SK-N-SH (cell line): Measurements from ENCODE around the gene BRINP3.

Experiments used
- CTCF ChIP-seq: fragments of 200-600 bp; sonication (generic); IDR thresholded peaks from 2 replicates; pipeline ENCODE4 v1.6.1; 2017; ENCODE audit warnings: antibody characterized with exemption, mild to moderate bottlenecking, moderate library complexity
- EP300 ChIP-seq, 2 experiments: IDR thresholded peaks; 2 replicates each; pipeline versions ENCODE4 v1.4.0 to v1.6.1; 2012; ENCODE audit warnings: borderline replicate concordance in 1 of 2, low read depth in 1 of 2, low read length in 1 of 2
- FOXM1 ChIP-seq: IDR thresholded peaks from 2 replicates; pipeline ENCODE4 v1.4.0; 2012; ENCODE audit warnings: low read depth, mild to moderate bottlenecking
- GABPA ChIP-seq: IDR thresholded peaks from 2 replicates; pipeline ENCODE4 v1.4.0; 2012; ENCODE audit warnings: low read depth, mild to moderate bottlenecking
- NFIC ChIP-seq: IDR thresholded peaks from 2 replicates; pipeline ENCODE4 v1.4.0; 2012; ENCODE audit warnings: borderline replicate concordance
- POLR2AphosphoS5 ChIP-seq: IDR thresholded peaks from 2 replicates; pipeline ENCODE4 v1.6.1; 2012; ENCODE audit warnings: low read depth, low read length
- RCOR1 ChIP-seq: fragments of 150-350 bp; IDR thresholded peaks from 2 replicates; pipeline ENCODE4 v1.6.1; 2017; ENCODE audit warnings: antibody characterized with exemption, low read length
- RXRA ChIP-seq: IDR thresholded peaks from 2 replicates; pipeline ENCODE4 v1.4.0; 2012; ENCODE audit warnings: low read depth, mild to moderate bottlenecking, borderline replicate concordance
- SIN3A ChIP-seq: IDR thresholded peaks from 2 replicates; pipeline ENCODE4 v1.6.1; 2012; ENCODE audit warnings: low read depth, mild to moderate bottlenecking, low read length, moderate library complexity, borderline replicate concordance
- TF ChIP-seq, protein P1 (sequence below): IDR thresholded peaks from 2 replicates; pipeline ENCODE4 v1.4.0; 2012; ENCODE audit warnings: low read depth
- TF ChIP-seq, protein P2 (sequence below): IDR thresholded peaks from 2 replicates; pipeline ENCODE4 v1.4.0; 2012; ENCODE audit warnings: low read depth, borderline replicate concordance
- TF ChIP-seq, protein P3 (sequence below): fragments of 150-350 bp; IDR thresholded peaks from 2 replicates; pipeline ENCODE4 v1.6.1; 2017; ENCODE audit warnings: antibody characterized with exemption, low read length, low read depth, borderline replicate concordance
- TF ChIP-seq, protein P4 (sequence below): IDR thresholded peaks from 2 replicates; pipeline ENCODE4; 2012

DNA sequence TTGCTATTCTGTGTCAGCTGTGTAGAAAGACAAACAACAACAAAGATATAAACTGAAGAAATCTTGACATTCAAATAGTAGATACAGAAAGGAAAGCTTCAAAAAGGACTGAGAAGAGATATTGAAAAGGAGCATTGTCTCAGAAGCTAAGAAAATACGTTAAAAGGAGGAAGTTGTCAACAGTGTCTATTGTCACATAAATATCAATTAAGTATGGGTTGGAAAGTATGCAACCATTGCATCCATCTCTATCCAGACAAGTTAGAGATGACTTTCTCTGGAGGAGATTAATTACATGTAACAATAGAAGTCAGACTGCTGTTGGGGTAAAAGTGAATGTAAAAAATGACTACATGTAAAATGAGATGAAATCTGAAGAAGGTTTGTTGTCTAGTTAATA lies 29.7 kb upstream of the BRINP3 start:
- TF ChIP-seq, protein P1, sequence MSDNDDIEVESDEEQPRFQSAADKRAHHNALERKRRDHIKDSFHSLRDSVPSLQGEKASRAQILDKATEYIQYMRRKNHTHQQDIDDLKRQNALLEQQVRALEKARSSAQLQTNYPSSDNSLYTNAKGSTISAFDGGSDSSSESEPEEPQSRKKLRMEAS: no peak
- TF ChIP-seq GABPA (no peak), NFIC (no peak), CTCF (no peak), SIN3A (no peak), FOXM1 (no peak), EP300 (IDR thresholded peaks at IDR 0.05; ENCODE audit: borderline replicate concordance in 1 of 2, low read depth in 1 of 2, low read length in 1 of 2) (no peak), RXRA (no peak), RCOR1 (no peak), POLR2AphosphoS5 (no peak)
- TF ChIP-seq, protein P2, sequence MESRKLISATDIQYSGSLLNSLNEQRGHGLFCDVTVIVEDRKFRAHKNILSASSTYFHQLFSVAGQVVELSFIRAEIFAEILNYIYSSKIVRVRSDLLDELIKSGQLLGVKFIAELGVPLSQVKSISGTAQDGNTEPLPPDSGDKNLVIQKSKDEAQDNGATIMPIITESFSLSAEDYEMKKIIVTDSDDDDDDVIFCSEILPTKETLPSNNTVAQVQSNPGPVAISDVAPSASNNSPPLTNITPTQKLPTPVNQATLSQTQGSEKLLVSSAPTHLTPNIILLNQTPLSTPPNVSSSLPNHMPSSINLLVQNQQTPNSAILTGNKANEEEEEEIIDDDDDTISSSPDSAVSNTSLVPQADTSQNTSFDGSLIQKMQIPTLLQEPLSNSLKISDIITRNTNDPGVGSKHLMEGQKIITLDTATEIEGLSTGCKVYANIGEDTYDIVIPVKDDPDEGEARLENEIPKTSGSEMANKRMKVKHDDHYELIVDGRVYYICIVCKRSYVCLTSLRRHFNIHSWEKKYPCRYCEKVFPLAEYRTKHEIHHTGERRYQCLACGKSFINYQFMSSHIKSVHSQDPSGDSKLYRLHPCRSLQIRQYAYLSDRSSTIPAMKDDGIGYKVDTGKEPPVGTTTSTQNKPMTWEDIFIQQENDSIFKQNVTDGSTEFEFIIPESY: no peak
- TF ChIP-seq, protein P3, sequence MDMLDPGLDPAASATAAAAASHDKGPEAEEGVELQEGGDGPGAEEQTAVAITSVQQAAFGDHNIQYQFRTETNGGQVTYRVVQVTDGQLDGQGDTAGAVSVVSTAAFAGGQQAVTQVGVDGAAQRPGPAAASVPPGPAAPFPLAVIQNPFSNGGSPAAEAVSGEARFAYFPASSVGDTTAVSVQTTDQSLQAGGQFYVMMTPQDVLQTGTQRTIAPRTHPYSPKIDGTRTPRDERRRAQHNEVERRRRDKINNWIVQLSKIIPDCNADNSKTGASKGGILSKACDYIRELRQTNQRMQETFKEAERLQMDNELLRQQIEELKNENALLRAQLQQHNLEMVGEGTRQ: no peak
- TF ChIP-seq, protein P4, sequence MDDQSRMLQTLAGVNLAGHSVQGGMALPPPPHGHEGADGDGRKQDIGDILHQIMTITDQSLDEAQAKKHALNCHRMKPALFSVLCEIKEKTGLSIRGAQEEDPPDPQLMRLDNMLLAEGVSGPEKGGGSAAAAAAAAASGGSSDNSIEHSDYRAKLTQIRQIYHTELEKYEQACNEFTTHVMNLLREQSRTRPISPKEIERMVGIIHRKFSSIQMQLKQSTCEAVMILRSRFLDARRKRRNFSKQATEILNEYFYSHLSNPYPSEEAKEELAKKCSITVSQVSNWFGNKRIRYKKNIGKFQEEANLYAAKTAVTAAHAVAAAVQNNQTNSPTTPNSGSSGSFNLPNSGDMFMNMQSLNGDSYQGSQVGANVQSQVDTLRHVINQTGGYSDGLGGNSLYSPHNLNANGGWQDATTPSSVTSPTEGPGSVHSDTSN: no peak
